GM19468 (cell line): ENCODE data around the gene PBXIP1.

ENCODE experiments used
- ATAC-seq: cut with Tn5 transposase; IDR thresholded peaks from one replicate; pipeline ENCODE4 v1.9.1; 2021; ENCODE audit warnings: mild to moderate bottlenecking, moderate library complexity, moderate number of reproducible peaks; ENCODE audit not compliant: unreplicated experiment; ENCODE audit errors: extremely low read depth

PBXIP1 gene

DNA sequence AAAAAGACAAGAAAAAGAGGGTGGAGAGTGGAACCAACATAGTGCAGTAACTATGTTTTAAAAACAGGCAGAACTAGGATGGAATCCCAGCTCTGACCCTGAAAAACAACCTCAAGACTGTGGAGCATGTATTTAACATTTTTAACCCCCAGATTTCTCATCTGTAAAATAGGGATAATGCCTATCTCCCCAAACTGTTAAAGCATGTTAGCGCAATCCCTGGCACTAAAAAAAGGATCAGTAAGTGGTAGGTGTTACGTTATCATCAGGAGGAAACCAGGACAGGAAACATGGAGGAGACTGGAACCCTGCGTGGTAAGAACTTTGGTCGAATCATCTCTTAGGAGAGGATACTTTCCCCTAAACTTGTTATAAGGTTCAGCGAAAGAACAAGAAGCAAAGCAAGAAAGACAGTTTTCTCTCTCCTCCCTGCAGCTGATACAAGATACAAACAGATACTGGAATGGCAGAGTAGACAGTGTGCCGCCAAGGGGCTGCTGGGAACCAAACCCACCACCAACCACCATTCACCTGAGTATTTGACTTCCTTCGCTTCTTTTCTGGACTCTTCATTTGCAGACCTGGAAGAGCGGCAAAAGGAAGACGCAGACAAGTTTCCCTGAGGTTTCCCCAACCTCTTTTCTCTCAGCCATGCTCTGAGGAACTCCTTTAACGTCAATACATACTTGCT, 4.7 kb upstream of the PBXIP1 start:
- ATAC-seq, result no peak

DNA sequence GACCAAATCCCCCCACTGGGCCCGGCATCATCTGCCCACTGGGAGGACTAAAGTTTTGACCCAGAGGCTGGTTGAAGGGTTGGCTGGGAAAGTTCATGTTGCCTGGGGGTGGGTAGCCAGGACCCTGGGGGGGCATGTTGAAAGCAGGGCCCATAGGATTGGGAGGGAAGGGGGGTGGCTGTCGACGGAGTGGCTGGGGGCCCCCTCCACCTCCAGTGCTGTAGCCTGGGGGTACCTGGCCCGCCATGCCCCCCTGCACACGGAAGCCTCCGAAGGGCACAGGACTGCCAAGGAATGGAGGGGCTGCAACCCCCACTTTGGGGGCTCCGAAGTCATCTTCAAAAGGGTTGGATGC, 3.5 kb upstream of the PBXIP1 start:
- no peak for ATAC-seq

DNA sequence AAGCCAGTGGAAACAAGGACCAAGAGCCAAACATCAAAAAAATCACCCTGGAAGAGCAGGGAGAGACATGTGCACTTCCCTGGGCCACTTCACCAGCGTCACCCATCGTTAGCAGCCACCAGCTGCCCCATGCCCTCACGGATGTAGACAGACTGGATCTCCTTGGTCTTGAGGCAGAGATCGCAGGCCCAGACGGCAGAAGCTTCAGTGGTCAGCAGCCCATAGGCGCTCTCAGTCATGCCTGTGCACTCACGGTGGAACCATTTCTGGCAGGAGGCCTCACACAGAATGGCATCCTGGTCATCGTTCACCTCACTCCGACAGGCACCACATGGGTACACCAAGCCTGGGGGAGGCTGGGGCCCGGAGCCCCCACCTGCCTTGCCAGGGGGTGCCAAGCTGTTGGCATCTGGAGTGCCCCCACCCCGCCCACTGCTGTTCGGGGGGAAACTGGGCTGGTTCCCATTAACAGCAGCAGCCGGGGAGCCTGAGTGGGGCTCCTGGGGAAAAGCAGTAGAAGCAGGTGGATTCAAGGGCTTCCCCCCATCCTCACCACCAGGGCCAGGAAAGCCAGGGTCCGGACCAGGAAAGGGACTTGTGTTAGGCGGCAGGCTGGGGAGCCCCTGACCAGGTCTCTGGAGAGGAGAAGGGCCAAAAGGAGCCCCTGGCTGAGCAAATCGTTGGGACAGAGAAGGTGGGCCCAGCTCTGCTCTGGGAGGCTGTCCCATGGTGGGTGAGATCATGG, 3.0 kb upstream of the PBXIP1 start:
- no peak for ATAC-seq

DNA sequence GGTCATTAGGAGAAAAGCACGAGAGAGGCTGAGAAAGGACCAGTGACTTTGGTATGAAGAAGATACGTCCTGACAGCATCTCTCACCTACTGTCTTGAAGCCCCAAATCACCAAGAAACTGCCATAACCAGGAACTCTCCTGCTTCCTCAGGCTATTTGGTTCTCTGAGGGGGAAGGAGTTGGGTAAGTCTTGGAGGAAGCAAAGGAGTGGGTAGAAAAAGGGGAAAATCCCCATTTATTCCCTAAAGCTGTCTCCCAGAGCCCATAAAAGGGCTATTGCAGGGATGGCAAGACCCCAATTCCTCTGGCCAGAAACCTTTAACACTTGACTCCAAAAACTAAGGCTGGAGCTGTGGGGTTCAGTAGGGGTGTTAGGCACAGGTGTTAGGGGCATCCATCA, 2.1 kb upstream of the PBXIP1 start:
- ATAC-seq, result no peak

DNA sequence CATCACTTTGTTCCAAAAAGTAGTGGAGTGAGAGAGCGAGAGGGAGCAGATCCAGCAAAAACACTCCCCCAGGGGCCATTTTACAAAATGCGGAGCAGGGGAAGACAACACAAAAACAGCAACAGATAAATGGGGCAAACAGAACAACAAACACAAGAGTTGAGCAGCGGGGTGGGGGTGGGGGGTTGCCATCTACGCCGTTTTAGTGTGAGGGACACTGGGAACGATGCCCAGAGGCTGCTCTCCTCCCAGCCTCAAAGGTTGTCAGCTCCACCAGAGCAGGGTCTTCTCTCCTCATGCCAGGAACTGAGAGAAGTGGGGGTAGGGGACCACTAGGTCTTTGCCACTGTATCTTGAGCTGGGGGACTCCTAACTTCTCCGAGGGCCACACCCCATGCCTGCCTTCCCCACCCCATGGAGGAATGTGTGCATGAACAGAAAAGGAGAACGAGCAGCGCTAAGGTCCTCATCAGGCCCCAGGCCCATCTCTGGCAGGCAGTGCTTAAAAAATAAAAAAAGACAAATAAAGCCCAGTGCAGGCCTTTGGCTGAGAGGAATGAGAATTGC, 1.3 kb upstream of the PBXIP1 start:
- ATAC-seq, result no peak

GRCh38 chr1:154956544-154956941, 644 bp upstream of the PBXIP1 start:
- no peak for ATAC-seq

DNA sequence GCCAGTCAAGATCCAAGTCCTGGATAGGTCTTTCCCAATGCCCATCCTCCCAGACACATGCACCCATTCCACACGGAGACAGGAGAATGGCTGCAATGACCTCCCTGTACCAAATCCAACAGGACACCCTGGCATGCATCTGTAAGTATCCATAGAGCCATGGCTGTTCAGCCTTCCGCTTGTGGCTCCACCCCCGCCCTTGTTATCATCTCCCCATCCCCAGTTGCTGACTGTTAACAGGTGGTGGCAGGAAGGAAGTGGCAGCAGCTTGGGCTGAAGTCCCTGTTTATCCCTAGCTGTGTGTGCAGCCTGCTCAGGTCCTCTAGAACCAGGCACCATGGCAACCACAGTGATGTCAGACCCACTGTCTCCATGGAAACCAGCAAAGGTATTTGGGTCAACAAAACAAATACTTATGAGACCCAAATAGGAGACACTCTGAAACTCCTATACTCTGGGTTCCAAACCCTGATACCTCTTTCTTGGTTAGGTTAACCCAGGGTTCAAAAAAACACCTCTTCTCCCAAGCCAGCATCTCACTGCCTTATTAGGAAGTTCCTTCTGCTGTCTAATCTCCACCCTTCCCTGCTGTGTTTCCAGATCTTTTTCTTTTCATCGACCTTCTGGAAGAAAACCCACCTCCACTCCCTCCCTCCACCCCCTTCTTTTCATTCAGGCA, 721 bp downstream of the PBXIP1 start:
- ATAC-seq, result peak; percentile 35

GRCh38 chr1:154954541-154954940, 1.4 kb downstream of the PBXIP1 start:
- no peak for ATAC-seq

DNA sequence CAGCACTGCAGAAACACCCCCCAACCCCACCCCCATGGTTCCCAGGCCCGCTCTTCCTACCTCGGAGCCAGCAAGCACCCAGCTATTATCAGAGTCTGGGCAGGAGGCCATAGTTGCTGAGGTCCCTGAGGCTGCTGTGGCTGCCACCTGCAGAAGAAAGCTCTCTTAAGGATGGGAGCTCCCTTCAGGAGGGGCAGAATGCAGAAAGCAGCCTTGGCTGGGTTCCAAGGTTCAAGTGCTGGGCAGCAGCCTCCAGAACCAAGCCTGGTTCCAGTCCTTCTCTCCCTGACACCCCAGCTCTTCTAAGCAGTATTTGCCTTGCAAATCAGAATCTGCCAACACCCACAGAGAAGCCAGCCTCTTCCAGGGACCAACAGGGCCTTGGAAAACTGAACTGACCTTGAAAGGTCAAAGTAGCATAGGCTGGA, 2.3 kb downstream of the PBXIP1 start:
- ATAC-seq, result no peak

- ATAC-seq, result no peak
Measured at GRCh38 chr1:154952664-154953063, 3.2 kb downstream of the PBXIP1 start.

GRCh38 chr1:154951901-154952657, 3.8 kb downstream of the PBXIP1 start:
- no peak for ATAC-seq

GRCh38 chr1:154948079-154948478, 7.8 kb downstream of the PBXIP1 start:
- ATAC-seq, result no peak

DNA sequence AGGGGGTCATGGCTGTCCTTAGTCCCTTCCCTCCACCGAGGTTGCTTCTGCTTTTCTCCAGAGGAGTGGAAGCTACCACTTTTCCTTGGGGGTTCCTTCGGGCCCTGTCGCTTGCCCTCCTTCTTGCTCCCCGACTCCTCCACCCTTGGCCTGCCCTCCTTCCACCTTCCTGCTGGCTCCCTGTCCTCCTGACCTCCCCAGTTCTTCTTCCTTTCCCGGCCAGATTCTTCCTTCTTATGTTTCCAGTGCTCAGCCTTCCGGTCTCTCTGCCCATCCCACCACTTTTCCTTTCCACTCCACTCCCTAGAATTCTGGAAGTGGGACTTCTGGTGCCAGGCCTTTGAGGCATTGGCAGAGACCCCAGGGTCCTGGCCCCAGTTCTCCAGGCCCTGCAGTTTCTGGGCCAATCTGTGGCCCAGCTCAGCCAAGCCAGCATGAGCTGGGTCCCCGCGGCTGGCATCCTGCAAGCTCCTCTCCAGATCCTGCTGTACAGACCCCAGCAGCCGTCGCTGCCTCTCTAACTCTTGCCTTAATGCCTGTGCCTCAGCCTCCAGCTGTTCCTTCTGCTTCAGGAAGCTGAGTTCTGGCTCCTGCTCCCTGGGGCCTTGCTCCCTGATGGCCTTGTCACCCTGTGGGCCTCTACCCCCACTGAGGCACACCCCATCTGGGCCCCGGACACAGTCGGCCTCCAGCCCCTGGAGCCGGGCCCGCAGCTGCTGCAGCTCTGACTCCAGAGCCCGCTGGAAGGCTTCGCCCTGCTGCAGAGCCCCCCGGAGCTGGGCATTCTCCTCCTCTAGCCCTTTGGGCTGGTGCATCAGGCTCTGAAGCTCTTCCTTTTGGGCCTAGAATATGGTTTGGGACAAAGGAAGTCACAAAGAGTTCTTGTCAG, 9.7 kb downstream of the PBXIP1 start:
- ATAC-seq, result no peak

DNA sequence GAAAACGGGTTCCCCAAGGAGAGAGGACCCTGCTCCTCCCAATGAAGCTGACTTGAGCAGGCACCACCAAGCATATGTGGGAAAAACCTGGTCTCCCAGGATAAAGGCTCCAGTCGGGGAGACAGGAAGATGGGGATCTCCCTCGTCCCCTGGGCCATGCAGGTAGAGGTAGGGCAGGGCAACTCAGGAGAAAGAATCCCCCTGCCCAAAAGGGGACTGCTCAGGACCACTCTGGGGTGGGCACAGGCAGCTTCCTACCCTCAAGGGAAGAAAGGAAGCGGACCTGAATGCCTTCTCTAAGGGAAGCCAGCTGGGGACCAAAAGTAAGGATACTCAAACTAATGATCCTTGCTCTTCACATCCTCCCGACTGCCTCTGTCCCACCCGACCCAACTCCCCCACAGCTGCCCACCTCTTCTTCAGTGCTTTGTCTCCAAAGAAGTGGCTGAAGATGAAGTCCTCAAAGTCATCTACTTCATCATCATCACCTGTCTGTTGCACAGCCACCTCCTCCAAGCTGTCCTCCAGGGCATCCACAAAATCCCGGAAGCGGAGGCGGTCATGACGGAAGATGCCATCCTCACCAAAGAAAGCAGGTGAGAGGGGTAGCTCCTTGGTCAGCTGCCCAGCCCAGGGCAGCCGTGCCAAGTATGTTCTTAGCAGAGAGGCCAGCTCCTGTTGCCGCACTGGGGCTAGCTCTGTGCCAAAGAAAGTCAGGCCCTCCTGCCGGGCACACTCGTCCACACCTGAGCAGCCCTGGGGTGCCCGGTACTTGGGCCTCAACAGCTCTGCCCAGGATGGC, 10.5 kb downstream of the PBXIP1 start:
- no peak for ATAC-seq

GRCh38 chr1:154944401-154945159, 11.3 kb downstream of the PBXIP1 start:
- ATAC-seq, result no peak

DNA sequence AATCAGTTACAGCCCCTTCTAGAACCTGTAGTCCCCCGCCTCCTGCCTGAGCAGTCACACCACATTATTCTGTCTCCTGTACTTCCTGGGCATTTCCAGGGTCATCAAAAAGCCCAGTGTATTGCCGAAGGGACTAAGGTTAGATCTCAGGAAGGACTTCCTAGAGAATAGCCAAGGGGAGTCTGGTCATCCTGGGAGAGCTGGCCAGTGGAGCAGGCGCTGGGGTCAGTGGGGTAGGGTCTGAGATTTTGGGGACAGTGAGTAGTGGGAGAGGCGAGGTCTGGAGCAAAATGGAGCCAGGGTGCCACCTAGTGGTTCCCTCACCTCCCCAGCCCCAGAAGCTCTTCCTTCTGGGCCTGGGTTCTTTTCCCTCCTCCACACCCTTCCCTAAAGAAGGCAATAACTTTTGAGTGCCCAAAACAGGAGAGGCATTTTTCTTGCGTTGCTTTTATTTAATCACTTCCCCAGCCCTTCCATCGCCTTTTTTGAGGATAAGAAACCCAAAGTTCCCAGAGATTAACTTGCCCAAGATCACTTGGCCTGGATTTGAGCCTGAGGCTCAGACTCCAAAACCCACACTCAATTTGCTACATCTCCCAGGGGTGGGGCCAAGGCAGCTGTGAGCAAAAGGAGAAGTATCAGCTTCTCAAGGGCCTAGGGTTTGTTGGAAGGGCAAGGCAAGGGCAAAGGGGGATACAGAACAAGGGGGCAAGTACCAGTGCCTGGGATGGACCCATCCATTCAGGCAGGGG, 12.1 kb downstream of the PBXIP1 start:
- ATAC-seq, result no peak

GRCh38 chr1:154941333-154942013, 14.4 kb downstream of the PBXIP1 start:
- ATAC-seq, result no peak
